ENCODE data around the gene DIP2C. TPM values are rescaled to one million over a fixed set of nuclear protein-coding genes. Genes with fewer than 3 reads are reported as not detected.

Gene DIP2C
- total RNA-seq, 6 experiments from 2014 or later = 23.2 to 28.9 (median 26.3) TPM

GRCh38 chr10:361203-362081, 328.0 kb downstream of the DIP2C start:
- Mint-ChIP-seq H3K9me3 (no peaks in the 10 kb centered on the region), H3K36me3 (ENCODE audit: low read depth) (peaks cover 28% of the 10 kb centered on the region), H3K4me1 (ENCODE audit: low read depth) (no peaks in the 10 kb centered on the region), H3K27ac (no peak overlapping the region), H3K4me3 (no peak overlapping the region), H3K27me3 (ENCODE audit: insufficient read depth) (peaks cover 2% of the 10 kb centered on the region)
- no peak for TF ChIP-seq CTCF (IDR thresholded peaks at IDR 0.05)
- no peak for DNase-seq

- peaks cover 2% of the 10 kb centered on the region for H3K27me3 Mint-ChIP-seq (ENCODE audit: insufficient read depth)
- no peak for DNase-seq
- H3K36me3 Mint-ChIP-seq (ENCODE audit: low read depth) = peaks cover 23% of the 10 kb centered on the region
- no peak overlapping the region for H3K4me3 Mint-ChIP-seq
- no peak for TF ChIP-seq CTCF (IDR thresholded peaks at IDR 0.05)
- no peak overlapping the region for H3K27ac Mint-ChIP-seq
- no peaks in the 10 kb centered on the region for H3K9me3 Mint-ChIP-seq
- H3K4me1 Mint-ChIP-seq (ENCODE audit: low read depth) = no peaks in the 10 kb centered on the region
Measured at GRCh38 chr10:360653-361052, 328.8 kb downstream of the DIP2C start.

GRCh38 chr10:359762-360161, 329.7 kb downstream of the DIP2C start:
- H3K4me3 Mint-ChIP-seq = no peak overlapping the region
- H3K27ac Mint-ChIP-seq = no peak overlapping the region
- TF ChIP-seq CTCF (IDR thresholded peaks at IDR 0.05) = no peak
- DNase-seq = no peak
- H3K9me3 Mint-ChIP-seq = no peaks in the 10 kb centered on the region
- peaks cover 31% of the 10 kb centered on the region for H3K36me3 Mint-ChIP-seq (ENCODE audit: low read depth)
- peaks cover 2% of the 10 kb centered on the region for H3K27me3 Mint-ChIP-seq (ENCODE audit: insufficient read depth)
- H3K4me1 Mint-ChIP-seq (ENCODE audit: low read depth) = no peaks in the 10 kb centered on the region

GRCh38 chr10:359093-359492, 330.4 kb downstream of the DIP2C start:
- H3K9me3 Mint-ChIP-seq = no peaks in the 10 kb centered on the region
- H3K4me1 Mint-ChIP-seq (ENCODE audit: low read depth) = no peaks in the 10 kb centered on the region
- H3K4me3 Mint-ChIP-seq = no peak overlapping the region
- no peak overlapping the region for H3K27ac Mint-ChIP-seq
- H3K36me3 Mint-ChIP-seq (ENCODE audit: low read depth) = peaks cover 38% of the 10 kb centered on the region
- peaks cover 5% of the 10 kb centered on the region for H3K27me3 Mint-ChIP-seq (ENCODE audit: insufficient read depth)
- no peak for DNase-seq
- TF ChIP-seq CTCF (IDR thresholded peaks at IDR 0.05) = no peak

GRCh38 chr10:357201-357950, 332.1 kb downstream of the DIP2C start:
- Mint-ChIP-seq H3K4me3 (no peak overlapping the region), H3K36me3 (ENCODE audit: low read depth) (peaks cover 48% of the 10 kb centered on the region), H3K27ac (no peak overlapping the region), H3K27me3 (ENCODE audit: insufficient read depth) (peaks cover 3% of the 10 kb centered on the region), H3K4me1 (ENCODE audit: low read depth) (no peaks in the 10 kb centered on the region), H3K9me3 (no peaks in the 10 kb centered on the region)
- no peak for TF ChIP-seq CTCF (IDR thresholded peaks at IDR 0.05)
- DNase-seq = no peak

All from HFFc6 (cell line).